ENCODE data around the gene UBL4A. TPM values are rescaled to one million over a fixed set of nuclear protein-coding genes. Genes with fewer than 3 reads are reported as not detected.
A peak's percentile ranks its signal among the peaks of the same experiment; 100 is the strongest.

Gene UBL4A
- total and polyA plus RNA-seq, 2 of the 13 experiments (the other 11 are each of a cell fraction or from before 2014, with no cell fraction given) = 16.8 to 25.5 TPM

DNA sequence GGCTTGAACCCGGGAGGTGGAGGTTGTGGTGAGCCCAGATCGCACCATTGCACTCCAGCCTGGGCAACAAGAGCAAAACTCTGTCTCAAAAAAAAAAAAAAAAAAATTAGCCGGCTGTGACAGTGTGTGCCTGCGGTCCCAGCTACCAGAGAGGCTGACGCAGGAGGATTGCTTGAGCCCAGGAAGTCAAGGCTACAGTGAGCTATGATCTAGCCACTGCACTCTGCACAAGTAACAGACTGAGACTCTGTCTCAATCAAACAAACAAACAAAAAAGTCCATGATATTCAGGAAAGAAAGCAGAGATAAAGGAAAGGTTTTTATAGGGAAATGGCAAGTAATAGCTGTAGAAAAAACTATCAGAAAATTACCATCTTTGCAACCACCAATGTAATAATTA lies 5.2 kb downstream of the UBL4A start:
- Histone ChIP-seq H3K9ac (ENCODE audit: insufficient read depth, low read depth, low read length) (no peak overlapping the region), H3K4me3 (replicated peaks in 1 of 3; ENCODE audit: insufficient read depth in 1 of 3, low read depth in 2 of 3, low read length in 3 of 3) (no peak overlapping the region), H3K9me3 (ENCODE audit: low read length) (no peaks in the 10 kb centered on the region), H3K4me2 (ENCODE audit: low read depth, low read length) (no peak overlapping the region), H3K36me3 (replicated peaks in 1 of 2; ENCODE audit: control insufficient read depth in 1 of 2, insufficient read depth in 2 of 2, low read length in 2 of 2) (no peaks in the 10 kb centered on the region; a peak in 1 of 5 replicates), H2AFZ (ENCODE audit: low read length) (no peak overlapping the region), H3K27ac (ENCODE audit: extremely low read length, insufficient read depth, low read length) (no peak overlapping the region), H3K4me1 (ENCODE audit: insufficient read depth, low read length) (peaks cover 26% of the 10 kb centered on the region), H3K27me3 (ENCODE audit: control insufficient read depth in 1 of 2, insufficient read depth in 2 of 2, low read length in 2 of 2) (no peaks in the 10 kb centered on the region), H4K20me1 (ENCODE audit: insufficient read depth, low read length) (no peaks in the 10 kb centered on the region), H3K79me2 (ENCODE audit: insufficient read depth, low read length) (no peaks in the 10 kb centered on the region)
- intact Hi-C loops (cut with micrococcal nuclease; ENCODE audit: unreplicated experiment) (no loop called here), in situ Hi-C loops (cut with HindIII; ENCODE audit: extremely low pct_ligation_motif_present, low pct_unique_long_range_greater_than_20kb) (loop anchor here (5.0 kb wide), 1 partner anchor 36 kb away; the partner anchor contains the start of gene FAM3A)
- no TSS peak for BruUV-seq (replicated peaks)
- 19% methylated on average over 4 of the region's 5 CpGs for WGBS (ENCODE audit: low lambda C conversion rate)
- POLR2A ChIA-PET = interaction anchor here (2.3 kb wide), 1 partner anchor 9 kb away, joined by 11 read pairs; the partner anchor contains the start of gene SLC10A3
- DNase-seq (ENCODE audit: low spot score) = no peak
- CTCF ChIA-PET (ENCODE audit: low intra/inter-chr PET ratio, low total read pairs) = no interaction called here
- peak; percentile 15; the same call in 1 of the 3 replicates for ATAC-seq
- TF ChIP-seq, protein P1, sequence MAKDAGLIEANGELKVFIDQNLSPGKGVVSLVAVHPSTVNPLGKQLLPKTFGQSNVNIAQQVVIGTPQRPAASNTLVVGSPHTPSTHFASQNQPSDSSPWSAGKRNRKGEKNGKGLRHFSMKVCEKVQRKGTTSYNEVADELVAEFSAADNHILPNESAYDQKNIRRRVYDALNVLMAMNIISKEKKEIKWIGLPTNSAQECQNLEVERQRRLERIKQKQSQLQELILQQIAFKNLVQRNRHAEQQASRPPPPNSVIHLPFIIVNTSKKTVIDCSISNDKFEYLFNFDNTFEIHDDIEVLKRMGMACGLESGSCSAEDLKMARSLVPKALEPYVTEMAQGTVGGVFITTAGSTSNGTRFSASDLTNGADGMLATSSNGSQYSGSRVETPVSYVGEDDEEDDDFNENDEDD (CRISPR knock-in tag; IDR thresholded peaks at IDR 0.05; ENCODE audit: borderline replicate concordance) = no peak
- TF ChIP-seq, protein P2, sequence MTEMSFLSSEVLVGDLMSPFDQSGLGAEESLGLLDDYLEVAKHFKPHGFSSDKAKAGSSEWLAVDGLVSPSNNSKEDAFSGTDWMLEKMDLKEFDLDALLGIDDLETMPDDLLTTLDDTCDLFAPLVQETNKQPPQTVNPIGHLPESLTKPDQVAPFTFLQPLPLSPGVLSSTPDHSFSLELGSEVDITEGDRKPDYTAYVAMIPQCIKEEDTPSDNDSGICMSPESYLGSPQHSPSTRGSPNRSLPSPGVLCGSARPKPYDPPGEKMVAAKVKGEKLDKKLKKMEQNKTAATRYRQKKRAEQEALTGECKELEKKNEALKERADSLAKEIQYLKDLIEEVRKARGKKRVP (CRISPR knock-in tag; IDR thresholded peaks at IDR 0.05) = no peak
- TF ChIP-seq KDM5A (IDR thresholded peaks at IDR 0.05; ENCODE audit: borderline replicate concordance, low read length) = no peak
- FAIRE-seq = peak; percentile 40
